Mammary epithelial cell (primary cell): ENCODE data around the gene SEMA3C.

ENCODE experiments used
- EZH2 ChIP-seq: IDR thresholded peaks from 2 replicates; pipeline ENCODE4 v1.6.1; 2012; ENCODE audit warnings: low read length, inconsistent platforms, borderline replicate concordance
- TF ChIP-seq, protein P1 (sequence below), 2 donors: IDR thresholded peaks in 1 of 2; conservative IDR thresholded peaks in 1 of 2; 2 replicates each; pipeline ENCODE4 v1.5.1; 2011 to 2012; ENCODE audit warnings: inconsistent platforms in 2 of 2, low read length in 2 of 2, mild to moderate bottlenecking in 2 of 2, control low read depth in 1 of 2, low read depth in 1 of 2; ENCODE audit not compliant: insufficient read depth in 1 of 2; ENCODE audit errors: extremely low read depth in 1 of 2

DNA sequence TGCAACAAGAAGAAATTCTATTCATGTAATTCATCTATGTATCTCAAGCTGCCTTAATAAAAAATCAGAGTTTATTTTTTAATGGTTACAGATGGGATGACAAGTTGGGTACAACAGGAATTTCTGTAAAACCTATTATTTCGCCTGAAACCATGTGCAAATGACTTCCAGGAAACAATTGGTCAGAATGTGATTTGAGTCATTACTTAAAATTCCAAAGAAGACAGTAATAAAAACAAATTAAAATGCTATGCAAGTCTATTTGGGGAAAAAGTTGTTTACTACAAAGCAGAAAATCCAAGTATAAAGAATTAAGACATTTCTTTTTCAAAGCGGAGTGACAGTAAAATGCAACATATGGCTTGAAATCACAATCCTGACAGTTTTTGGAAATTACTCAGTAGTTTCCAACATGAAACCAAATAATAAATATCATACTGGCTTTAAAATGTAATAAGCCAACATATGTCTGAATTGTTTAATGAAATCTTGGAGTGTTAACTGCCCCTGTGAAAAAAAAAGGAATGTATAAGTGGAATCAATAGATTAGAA lies 41.5 kb upstream of the SEMA3C start:
- TF ChIP-seq, protein P1, sequence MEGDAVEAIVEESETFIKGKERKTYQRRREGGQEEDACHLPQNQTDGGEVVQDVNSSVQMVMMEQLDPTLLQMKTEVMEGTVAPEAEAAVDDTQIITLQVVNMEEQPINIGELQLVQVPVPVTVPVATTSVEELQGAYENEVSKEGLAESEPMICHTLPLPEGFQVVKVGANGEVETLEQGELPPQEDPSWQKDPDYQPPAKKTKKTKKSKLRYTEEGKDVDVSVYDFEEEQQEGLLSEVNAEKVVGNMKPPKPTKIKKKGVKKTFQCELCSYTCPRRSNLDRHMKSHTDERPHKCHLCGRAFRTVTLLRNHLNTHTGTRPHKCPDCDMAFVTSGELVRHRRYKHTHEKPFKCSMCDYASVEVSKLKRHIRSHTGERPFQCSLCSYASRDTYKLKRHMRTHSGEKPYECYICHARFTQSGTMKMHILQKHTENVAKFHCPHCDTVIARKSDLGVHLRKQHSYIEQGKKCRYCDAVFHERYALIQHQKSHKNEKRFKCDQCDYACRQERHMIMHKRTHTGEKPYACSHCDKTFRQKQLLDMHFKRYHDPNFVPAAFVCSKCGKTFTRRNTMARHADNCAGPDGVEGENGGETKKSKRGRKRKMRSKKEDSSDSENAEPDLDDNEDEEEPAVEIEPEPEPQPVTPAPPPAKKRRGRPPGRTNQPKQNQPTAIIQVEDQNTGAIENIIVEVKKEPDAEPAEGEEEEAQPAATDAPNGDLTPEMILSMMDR (conservative IDR thresholded peaks at IDR 0.05 in 1 of 2, IDR thresholded peaks at IDR 0.05 in 1 of 2; ENCODE audit: extremely low read depth in 1 of 2, insufficient read depth in 1 of 2, low read depth in 1 of 2, low read length in 2 of 2): no peak
- TF ChIP-seq EZH2: no peak
